ENCODE measurements around the gene UCHL3. TPM values are rescaled to one million over a fixed set of nuclear protein-coding genes. Genes with fewer than 3 reads are reported as not detected.

UCHL3 gene
- total and polyA plus RNA-seq, 2 of the 4 experiments (the other 2 are of a cell fraction), result 63.8 to 68.3 TPM

DNA sequence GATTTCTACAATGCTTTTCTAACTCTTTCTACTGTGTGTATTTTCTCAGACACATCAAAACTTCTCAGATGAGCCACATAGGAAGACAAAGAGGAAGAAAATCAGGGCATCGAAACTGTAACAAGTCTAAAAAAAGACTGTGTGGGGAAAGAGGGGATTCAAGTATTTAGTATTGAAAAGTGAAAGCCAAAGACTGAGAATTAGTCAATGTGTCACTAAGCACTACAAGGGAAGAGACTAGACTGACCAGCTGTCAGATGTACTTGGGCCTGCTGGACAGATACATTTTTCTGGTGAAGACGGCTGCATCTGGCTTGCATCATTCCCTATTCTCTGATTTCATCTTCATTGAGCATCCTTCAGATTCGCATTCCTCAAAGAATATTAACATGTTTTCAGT lies 37.3 kb upstream of the UCHL3 start:
- Histone ChIP-seq H4K91ac (ENCODE audit: insufficient read depth, low read depth, low read length) (no peak overlapping the region), H2AFZ (replicated peaks; ENCODE audit: low read length, poor library complexity) (no peak overlapping the region), H3K27ac (ENCODE audit: insufficient read depth, low read length) (no peak overlapping the region), H3K36me3 (ENCODE audit: control insufficient read depth, insufficient read depth, low read length) (no peaks in the 10 kb centered on the region), H3K79me1 (ENCODE audit: low read depth in 1 of 2, low read length in 2 of 2) (no peaks in the 10 kb centered on the region), H2BK15ac (ENCODE audit: low read depth, low read length) (no peak overlapping the region), H3K9ac (ENCODE audit: low read depth, low read length) (no peak overlapping the region), H3K4me1 (ENCODE audit: control insufficient read depth, insufficient read depth, low read length) (no peaks in the 10 kb centered on the region), H2BK5ac (ENCODE audit: low read depth, low read length, poor library complexity, severe bottlenecking) (no peak overlapping the region), H4K8ac (ENCODE audit: low read depth in 2 of 2, low read length in 2 of 2) (no peak overlapping the region), H3K4me3 (ENCODE audit: insufficient read depth, low read depth, low read length) (no peak overlapping the region), H2BK20ac (ENCODE audit: low read depth, low read length) (no peak overlapping the region), H3K9me3 (ENCODE audit: control insufficient read depth, insufficient read depth, low read length) (no peaks in the 10 kb centered on the region), H3K18ac (ENCODE audit: low read depth, low read length) (no peak overlapping the region), H2AK5ac (ENCODE audit: low read depth, low read length) (no peak overlapping the region), H3K27me3 (ENCODE audit: control insufficient read depth, insufficient read depth, low read length) (no peaks in the 10 kb centered on the region), H3K14ac (replicated peaks; ENCODE audit: low read depth, low read length) (no peak overlapping the region), H3K23ac (ENCODE audit: low read depth, low read length) (no peak overlapping the region), H3K4ac (ENCODE audit: low read depth, low read length) (no peak overlapping the region), H4K5ac (ENCODE audit: low read depth, low read length) (no peak overlapping the region), H3K4me2 (ENCODE audit: low read depth, low read length) (no peak overlapping the region), H2BK120ac (ENCODE audit: low read depth, low read length) (no peak overlapping the region), H3K56ac (ENCODE audit: extremely low read depth, insufficient read depth, low read length) (no peak overlapping the region), H3K9me1 (ENCODE audit: insufficient read depth, low read length) (no peaks in the 10 kb centered on the region), H4K20me1 (ENCODE audit: insufficient read depth, low read length) (no peaks in the 10 kb centered on the region), H2AK9ac (replicated peaks; ENCODE audit: low read depth, low read length, poor library complexity) (no peak overlapping the region)
- ATAC-seq (ENCODE audit: low read depth), result no peak
- dilution Hi-C loops (cut with HindIII; ENCODE audit: low sequenced_read_pairs, unreplicated experiment) (no loop called here), in situ Hi-C loops (cut with MboI; ENCODE audit: low sequenced_read_pairs) (no loop called here), intact Hi-C loops (cut with micrococcal nuclease) (no loop called here)
- CTCF ChIA-PET, result interaction anchor here (0.9 to 1.0 kb wide), 2 partner anchors 13 to 22 kb away, joined by 3 read pairs; no protein-coding TSS in a partner anchor
- POLR2A ChIA-PET (ENCODE audit: unreplicated experiment), result no interaction called here
- TF ChIP-seq POLR2A (IDR thresholded peaks at IDR 0.05; ENCODE audit: low read depth, low read length) (no peak), CEBPB (IDR thresholded peaks at IDR 0.05; ENCODE audit: low read depth, low read length) (no peak), MAZ (IDR thresholded peaks at IDR 0.05; ENCODE audit: borderline replicate concordance, low read depth, low read length) (no peak), BHLHE40 (IDR thresholded peaks at IDR 0.05; ENCODE audit: low read depth, low read length) (no peak), MAFK (IDR thresholded peaks at IDR 0.05; ENCODE audit: low read depth, low read length) (no peak), NFE2L2 (IDR thresholded peaks at IDR 0.05; ENCODE audit: low read depth, low read length) (no peak), CHD1 (IDR thresholded peaks at IDR 0.05; ENCODE audit: low read depth, low read length) (no peak), FOS (IDR thresholded peaks at IDR 0.05; ENCODE audit: low read depth, low read length) (no peak), RAD21 (IDR thresholded peaks at IDR 0.05; ENCODE audit: low read length) (no peak), RCOR1 (IDR thresholded peaks at IDR 0.05; ENCODE audit: insufficient replicate concordance, low read length) (no peak), RFX5 (IDR thresholded peaks at IDR 0.05; ENCODE audit: low read depth, low read length) (no peak), SMC3 (IDR thresholded peaks at IDR 0.05; ENCODE audit: low read depth, low read length) (no peak), MXI1 (IDR thresholded peaks at IDR 0.05; ENCODE audit: borderline replicate concordance, low read depth, low read length) (no peak)
- TF ChIP-seq, protein P1, sequence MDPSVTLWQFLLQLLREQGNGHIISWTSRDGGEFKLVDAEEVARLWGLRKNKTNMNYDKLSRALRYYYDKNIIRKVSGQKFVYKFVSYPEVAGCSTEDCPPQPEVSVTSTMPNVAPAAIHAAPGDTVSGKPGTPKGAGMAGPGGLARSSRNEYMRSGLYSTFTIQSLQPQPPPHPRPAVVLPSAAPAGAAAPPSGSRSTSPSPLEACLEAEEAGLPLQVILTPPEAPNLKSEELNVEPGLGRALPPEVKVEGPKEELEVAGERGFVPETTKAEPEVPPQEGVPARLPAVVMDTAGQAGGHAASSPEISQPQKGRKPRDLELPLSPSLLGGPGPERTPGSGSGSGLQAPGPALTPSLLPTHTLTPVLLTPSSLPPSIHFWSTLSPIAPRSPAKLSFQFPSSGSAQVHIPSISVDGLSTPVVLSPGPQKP (IDR thresholded peaks at IDR 0.05; ENCODE audit: borderline replicate concordance, low read depth, low read length), result no peak
- TF ChIP-seq, protein P2, sequence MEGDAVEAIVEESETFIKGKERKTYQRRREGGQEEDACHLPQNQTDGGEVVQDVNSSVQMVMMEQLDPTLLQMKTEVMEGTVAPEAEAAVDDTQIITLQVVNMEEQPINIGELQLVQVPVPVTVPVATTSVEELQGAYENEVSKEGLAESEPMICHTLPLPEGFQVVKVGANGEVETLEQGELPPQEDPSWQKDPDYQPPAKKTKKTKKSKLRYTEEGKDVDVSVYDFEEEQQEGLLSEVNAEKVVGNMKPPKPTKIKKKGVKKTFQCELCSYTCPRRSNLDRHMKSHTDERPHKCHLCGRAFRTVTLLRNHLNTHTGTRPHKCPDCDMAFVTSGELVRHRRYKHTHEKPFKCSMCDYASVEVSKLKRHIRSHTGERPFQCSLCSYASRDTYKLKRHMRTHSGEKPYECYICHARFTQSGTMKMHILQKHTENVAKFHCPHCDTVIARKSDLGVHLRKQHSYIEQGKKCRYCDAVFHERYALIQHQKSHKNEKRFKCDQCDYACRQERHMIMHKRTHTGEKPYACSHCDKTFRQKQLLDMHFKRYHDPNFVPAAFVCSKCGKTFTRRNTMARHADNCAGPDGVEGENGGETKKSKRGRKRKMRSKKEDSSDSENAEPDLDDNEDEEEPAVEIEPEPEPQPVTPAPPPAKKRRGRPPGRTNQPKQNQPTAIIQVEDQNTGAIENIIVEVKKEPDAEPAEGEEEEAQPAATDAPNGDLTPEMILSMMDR (conservative IDR thresholded peaks at IDR 0.05; ENCODE audit: low read depth, low read length), result no peak
- TF ChIP-seq, protein P3, sequence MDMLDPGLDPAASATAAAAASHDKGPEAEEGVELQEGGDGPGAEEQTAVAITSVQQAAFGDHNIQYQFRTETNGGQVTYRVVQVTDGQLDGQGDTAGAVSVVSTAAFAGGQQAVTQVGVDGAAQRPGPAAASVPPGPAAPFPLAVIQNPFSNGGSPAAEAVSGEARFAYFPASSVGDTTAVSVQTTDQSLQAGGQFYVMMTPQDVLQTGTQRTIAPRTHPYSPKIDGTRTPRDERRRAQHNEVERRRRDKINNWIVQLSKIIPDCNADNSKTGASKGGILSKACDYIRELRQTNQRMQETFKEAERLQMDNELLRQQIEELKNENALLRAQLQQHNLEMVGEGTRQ (IDR thresholded peaks at IDR 0.05; ENCODE audit: low read depth, low read length), result no peak
- no TSS peak for BruUV-seq (replicated peaks)
- 100% methylated on average over 1 of the region's 3 CpGs; no CpG with 5 or more reads in 1 of the 2 experiments for whole genome bisulfite sequencing, 2 experiments (ENCODE audit: extremely low coverage in 2 of 2, insufficient read length in 1 of 2)
- DNase-seq, result no peak
